HepG2 (cell line): ENCODE data around the gene UGT1A8. TPM values are rescaled to one million over a fixed set of nuclear protein-coding genes. Genes with fewer than 3 reads are reported as not detected.
A peak's percentile ranks its signal among the peaks of the same experiment; 100 is the strongest.

Experiments used
- CHD2 ChIP-seq: IDR thresholded peaks from 2 replicates; pipeline ENCODE4 v1.6.1; 2011; ENCODE audit warnings: low read depth, low read length, improper control_type of control experiment
- GATAD2A ChIP-seq: IDR thresholded peaks from 2 replicates; pipeline ENCODE4 v1.6.1; 2016
- IKZF4 ChIP-seq: sonication (generic); formaldehyde crosslinking; IDR thresholded peaks from 2 replicates; pipeline ENCODE4 v1.5.1; 2020; ENCODE audit warnings: borderline replicate concordance, mild to moderate bottlenecking, low read depth, missing genetic modification reagents; ENCODE audit errors: not compliant biosample characterization
- IRF1 ChIP-seq: sonication (generic); formaldehyde crosslinking; IDR thresholded peaks from 2 replicates; pipeline ENCODE4 v1.4.0; 2020; ENCODE audit warnings: low read depth, mild to moderate bottlenecking, missing genetic modification reagents
- PREB ChIP-seq: sonication (generic); formaldehyde crosslinking; IDR thresholded peaks from 2 replicates; pipeline ENCODE4 v1.4.0; 2020; ENCODE audit warnings: missing genetic modification reagents
- SIN3A ChIP-seq: IDR thresholded peaks from 2 replicates; pipeline ENCODE4 v1.6.1; 2011; ENCODE audit warnings: low read depth, mild to moderate bottlenecking, control low read depth, low read length, borderline replicate concordance
- TEAD2 ChIP-seq: sonication (generic); formaldehyde crosslinking; IDR thresholded peaks from 2 replicates; pipeline ENCODE4 v1.9.0; 2021; ENCODE audit warnings: missing genetic modification reagents
- ZNF234 ChIP-seq: sonication (generic); formaldehyde crosslinking; conservative IDR thresholded peaks from 2 replicates; pipeline ENCODE4 v1.5.1; 2020; ENCODE audit warnings: mild to moderate bottlenecking, missing genetic modification reagents
- ZNF24 ChIP-seq: fragments of 450-650 bp; IDR thresholded peaks from 2 replicates; pipeline ENCODE4 v1.6.1; 2017; ENCODE audit warnings: antibody characterized with exemption, mild to moderate bottlenecking
- ZNF274 ChIP-seq: sonication (generic); formaldehyde crosslinking; IDR thresholded peaks from 2 replicates; pipeline ENCODE4 v1.5.1; 2020; ENCODE audit warnings: mild to moderate bottlenecking, missing genetic modification reagents
- ZNF33B ChIP-seq: sonication (generic); formaldehyde crosslinking; IDR thresholded peaks from 2 replicates; pipeline ENCODE4 v1.5.1; 2020; ENCODE audit warnings: mild to moderate bottlenecking, missing genetic modification reagents
- ZNF383 ChIP-seq: sonication (generic); formaldehyde crosslinking; IDR thresholded peaks from 2 replicates; pipeline ENCODE4 v1.4.0; 2020; ENCODE audit warnings: missing genetic modification reagents, mild to moderate bottlenecking, borderline replicate concordance
- polyA plus RNA-seq, 8 experiments: library from polyadenylated mRNA; depleted of rRNA in 3 of 8; stranded (reverse) in 7 of 8; unstranded in 1 of 8; fragments of >200 nt; fragmentation: Illumina TruSeq in 4 of 8; extraction: Trizol in 4 of 8; gene quantifications; 2 replicates each; pipeline versions ENCODE4 v1.2.1 to v1.2.3, GENCODE V29; 2011 to 2016; ENCODE audit warnings: low read depth in 4 of 8, missing spikeins in 1 of 8, mixed read lengths in 1 of 8; ENCODE audit not compliant: insufficient read depth in 1 of 8
- total RNA-seq, 5 experiments: library from RNA; depleted of rRNA; stranded (reverse); fragments of >200 nt; fragmentation: Illumina TruSeq; extraction: Trizol; gene quantifications; 2 replicates each; pipeline ENCODE4 v1.2.3, GENCODE V29; 2016; ENCODE audit warnings: low read depth in 1 of 5

The UGT1A8 gene
- total and polyA plus RNA-seq, 2 of the 13 experiments (the other 11 are each of a cell fraction or from before 2014, with no cell fraction given): not detected

- TF ChIP-seq CHD2 (no peak), ZNF24 (no peak), ZNF274 (CRISPR knock-in tag) (peak; percentile 45; the same call in 1 of the 2 replicates), IKZF4 (CRISPR knock-in tag) (peak; percentile 40), ZNF383 (CRISPR knock-in tag) (no peak), GATAD2A (CRISPR knock-in tag) (0 out of 2 replicates have a peak, but pooled peaks have one; percentile 33), SIN3A (no peak), IRF1 (CRISPR knock-in tag) (no peak), PREB (no peak), ZNF33B (0 out of 2 replicates have a peak, but pooled peaks have one; percentile 62), TEAD2 (CRISPR knock-in tag) (no peak), ZNF234 (CRISPR knock-in tag) (no peak)
- TF ChIP-seq, all 625 proteins: peak for 34
Observed at GRCh38 chr2:233711312-233712008, 94.0 kb downstream of the UGT1A8 start (continued).
